HCEC 1CT (cell line): ENCODE data around the gene ECSCR.
"Not testable (repeated sequence)": the region's sequence is repeated elsewhere in the genome, so short reads cannot be mapped to it uniquely, and the experiment has no call there.

Experiments
- DNase-seq: peaks from one replicate; pipeline ENCODE4 v3.0.0-alpha.2; 2017

Gene ECSCR

DNA sequence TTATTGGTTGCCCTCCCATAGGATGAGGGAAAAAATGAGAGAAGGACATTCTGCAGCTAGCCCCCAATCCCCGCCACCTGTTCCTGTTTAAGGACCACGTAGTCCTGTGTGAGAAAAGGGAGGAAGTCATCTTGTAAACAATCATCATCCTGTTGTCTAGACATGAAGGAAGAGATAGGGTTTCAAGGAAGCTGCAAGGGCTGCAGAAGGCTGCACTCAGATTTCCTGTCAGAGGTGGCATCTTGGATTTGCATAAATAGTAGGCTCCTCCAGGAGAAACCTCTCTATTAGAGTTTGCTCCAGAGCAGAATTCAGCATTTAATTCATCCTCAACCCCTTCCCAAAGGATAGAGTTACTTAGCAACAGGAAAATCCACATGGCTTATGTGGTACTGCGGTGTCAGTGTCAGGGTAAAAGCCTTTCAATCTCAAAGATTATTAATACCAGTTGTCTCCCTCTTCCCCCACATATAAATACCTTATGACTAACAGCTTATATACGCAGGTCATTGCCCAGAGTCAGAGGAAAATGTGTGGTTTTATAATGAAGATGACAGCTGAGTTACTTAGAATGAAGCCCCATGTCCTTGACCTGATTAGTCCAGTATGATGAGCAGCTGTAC, 18.6 kb downstream of the ECSCR start:
- peak; percentile 86 for DNase-seq

DNA sequence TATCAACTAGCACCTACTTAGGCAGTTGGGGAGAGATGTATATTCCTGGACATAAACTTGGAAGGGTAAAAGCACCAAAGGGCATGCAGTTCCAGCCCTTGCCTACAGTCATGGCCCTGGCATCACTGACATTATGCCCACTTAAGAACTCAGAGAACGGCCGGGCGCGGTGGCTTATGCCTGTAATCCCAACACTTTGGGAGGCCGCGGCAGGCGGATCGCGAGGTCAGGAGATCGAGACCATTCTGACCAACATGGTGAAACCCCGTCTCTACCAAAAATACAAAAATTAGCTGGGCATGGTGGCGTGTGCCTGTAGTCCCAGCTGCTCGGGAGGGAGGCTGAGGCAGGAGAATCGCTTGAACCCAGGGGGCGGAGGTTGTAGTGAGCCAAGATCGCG, 22.1 kb downstream of the ECSCR start:
- DNase-seq, result not testable (repeated sequence)

- DNase-seq, result peak; percentile 83
Measured at GRCh38 chr5:139439013-139439903, 23.3 kb downstream of the ECSCR start, which contains the start of gene DNAJC18. TSS of gene DNAJC18 (minus strand) at chr5:139439525. CDS start at chr5:139439445, 80 bp downstream.

DNA sequence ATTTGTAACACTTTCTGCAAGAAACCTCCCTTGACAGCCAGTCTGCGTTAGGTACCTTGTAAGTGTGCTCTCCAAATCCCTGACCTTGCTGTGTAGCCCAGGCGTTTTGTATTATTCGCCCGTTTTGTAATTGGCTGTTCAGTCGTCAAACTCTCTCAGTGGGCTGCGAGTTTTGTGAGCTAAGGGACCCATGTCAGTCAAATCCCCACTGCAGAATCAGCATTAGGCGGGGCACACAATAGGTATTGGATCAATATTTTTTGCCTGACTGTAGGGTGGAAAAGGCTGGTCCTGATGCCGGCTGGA, 23.9 kb downstream of the ECSCR start:
- no peak for DNase-seq

GRCh38 chr5:139435676-139436075, 26.9 kb downstream of the ECSCR start:
- DNase-seq, result no peak

- DNase-seq, result no peak
Measured at GRCh38 chr5:139431706-139432105, 30.8 kb downstream of the ECSCR start.

DNA sequence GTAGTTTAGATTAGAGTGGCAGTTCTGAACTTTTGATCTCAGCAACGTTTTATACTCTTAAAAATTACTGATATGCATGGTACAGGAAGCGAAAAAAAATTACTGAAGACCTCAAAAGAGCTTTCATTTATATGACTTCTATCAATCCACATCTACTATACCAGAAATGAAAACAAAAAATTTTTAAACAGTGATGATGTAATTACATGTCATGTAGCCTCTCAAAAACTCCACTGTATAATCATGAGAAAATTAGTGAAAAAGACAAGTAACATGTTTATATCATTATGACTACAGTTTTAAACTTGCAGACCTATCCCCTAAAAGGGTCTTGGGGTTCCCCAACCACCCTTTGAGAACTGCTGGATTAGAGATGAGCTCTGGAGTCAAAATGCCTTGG, 32.5 kb downstream of the ECSCR start:
- DNase-seq, result no peak

GRCh38 chr5:139426203-139426885, 36.2 kb downstream of the ECSCR start:
- DNase-seq, result peak; percentile 57

- DNase-seq, result no peak
Measured at GRCh38 chr5:139425497-139425896, 37.0 kb downstream of the ECSCR start.

DNA sequence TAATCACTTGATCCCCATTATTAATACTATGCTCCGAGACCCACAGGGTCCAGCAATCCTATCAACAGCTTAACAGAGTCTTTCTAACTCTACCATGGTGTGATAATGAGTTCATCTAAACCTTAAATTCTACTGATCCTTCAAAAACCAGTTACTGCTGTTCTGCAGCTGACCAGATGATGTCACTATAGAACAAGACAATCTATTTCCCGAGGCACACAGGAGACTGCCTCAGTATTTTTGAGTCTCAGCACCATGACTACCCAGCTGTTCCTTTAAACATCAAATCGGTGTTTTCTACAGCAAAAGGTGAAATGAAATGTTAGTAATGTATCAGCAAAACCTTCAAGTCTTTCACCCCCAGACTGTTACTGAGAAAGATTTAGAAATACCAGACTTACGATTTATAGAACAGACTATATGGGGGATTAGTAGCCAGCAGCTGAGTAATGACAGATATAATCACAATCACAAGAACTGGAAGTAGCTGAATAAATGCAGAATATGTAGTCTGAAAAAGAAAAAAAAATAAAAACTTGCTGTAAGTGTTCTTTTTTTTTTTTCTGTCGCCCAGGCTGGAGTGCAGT, 40.1 kb downstream of the ECSCR start:
- peak; percentile 72 for DNase-seq

- DNase-seq, result no peak
Measured at GRCh38 chr5:139419226-139420192, 43.0 kb downstream of the ECSCR start.

DNA sequence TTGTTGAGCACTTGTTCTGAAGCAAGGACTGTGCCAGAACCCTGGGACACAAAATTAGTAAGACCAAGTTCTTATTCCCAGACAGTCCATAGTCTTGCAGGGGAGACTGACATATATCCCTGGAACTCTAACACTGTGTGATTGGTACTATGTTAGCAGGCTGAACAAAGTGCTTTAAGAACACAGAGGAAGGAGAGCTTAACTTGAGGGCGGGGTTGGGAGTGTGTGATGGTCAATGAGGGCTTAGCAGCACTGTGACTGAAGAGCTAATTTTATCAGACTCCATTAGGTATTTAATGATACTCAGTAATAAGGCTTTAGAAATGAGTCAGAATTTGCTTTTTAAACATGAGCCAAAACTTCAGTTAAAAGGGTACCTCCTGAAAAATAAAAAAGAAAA, 43.8 kb downstream of the ECSCR start:
- DNase-seq, result no peak

DNA sequence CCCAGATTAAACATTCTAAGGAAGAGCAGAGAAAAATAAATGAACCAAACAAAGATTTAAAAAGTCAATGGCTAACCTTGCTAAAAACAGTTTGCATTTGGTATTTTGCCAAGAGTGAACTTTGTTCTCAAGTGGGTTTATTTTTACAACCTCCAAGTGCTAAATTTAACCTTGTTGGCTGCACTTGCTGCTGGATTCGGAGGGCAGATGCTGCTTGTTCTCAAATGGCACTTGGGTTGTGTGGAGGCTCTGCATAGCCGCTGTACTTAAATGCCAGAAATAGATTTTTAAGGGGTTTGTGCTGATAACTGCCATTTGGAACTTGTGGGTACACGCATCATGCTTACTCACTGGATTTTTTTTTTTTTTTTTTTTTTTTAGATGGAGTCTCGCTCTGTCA, 45.3 kb downstream of the ECSCR start:
- DNase-seq, result no peak

DNA sequence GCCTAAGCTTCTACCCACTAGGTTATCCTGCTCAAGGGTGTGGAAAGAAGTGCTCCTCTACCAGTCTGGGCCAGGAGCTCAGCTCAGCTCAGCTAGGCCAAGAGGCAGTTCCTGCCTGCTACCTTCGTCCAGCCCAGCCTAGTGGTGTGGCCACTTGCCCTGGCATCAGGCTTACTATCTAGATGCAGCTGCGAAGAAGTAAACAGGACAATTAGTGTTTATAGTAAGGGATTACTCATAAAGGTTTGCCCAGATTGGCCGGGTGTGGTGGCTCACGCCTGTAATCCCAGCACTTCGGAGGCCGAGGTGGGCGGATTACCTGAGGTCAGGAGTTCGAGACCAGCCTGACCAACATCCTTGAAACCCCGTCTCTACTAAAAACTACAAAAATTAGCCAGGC, 45.9 kb downstream of the ECSCR start:
- DNase-seq, result no peak

GRCh38 chr5:139415869-139416268, 46.7 kb downstream of the ECSCR start:
- no peak for DNase-seq

DNA sequence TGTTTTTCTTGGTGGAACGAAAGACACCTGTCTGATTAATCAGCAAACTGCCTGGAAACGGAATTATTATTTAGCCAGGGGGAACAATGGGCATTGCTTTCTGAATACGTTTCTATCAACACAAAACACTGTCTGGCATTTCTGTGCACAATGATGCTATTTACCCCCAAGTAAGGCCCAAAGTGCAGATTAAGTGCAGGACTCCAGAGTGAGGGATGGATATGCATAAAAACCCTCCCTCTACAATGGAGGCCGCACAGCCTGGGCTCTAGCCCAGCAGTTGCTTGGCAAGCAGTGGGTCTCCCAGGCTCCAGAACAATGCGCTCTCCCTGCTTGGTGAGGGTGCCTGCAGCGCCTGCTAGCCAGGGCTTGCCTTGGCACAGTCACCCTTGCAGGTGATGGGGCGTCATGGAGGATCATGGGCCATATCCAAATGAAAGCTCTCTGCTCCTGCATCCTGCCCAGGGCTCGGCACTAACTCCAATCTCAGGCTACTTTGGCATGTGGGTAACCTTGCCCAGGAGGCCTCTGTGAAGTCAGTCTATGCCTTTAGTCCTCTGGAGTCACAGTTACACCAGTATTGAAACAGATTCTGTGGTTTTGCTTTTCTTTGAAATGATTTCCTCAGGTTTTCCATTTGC, 47.2 kb downstream of the ECSCR start:
- DNase-seq, result no peak

GRCh38 chr5:139414581-139415130, 47.9 kb downstream of the ECSCR start:
- DNase-seq, result no peak

DNA sequence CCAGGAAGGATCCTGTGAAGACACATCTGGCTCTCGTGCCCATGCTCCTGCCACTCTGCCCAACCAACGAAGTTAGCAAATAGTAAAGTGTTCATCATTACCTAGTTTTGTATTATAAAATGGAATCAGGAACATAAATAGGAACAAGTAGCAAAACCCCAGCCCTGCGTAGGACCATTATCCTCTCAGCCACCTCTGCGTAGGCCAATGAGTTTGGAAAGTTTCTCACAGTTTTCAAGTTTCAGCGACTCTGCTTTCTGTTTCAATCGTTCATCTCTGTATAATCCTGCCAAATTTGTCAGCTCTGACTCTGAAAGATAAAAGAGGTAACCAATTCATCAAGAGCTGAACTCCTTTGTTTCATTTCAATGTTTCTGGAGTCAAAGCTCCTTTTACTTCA, 48.6 kb downstream of the ECSCR start:
- no peak for DNase-seq

- DNase-seq, result no peak
Measured at GRCh38 chr5:139413153-139413552, 49.4 kb downstream of the ECSCR start.

DNA sequence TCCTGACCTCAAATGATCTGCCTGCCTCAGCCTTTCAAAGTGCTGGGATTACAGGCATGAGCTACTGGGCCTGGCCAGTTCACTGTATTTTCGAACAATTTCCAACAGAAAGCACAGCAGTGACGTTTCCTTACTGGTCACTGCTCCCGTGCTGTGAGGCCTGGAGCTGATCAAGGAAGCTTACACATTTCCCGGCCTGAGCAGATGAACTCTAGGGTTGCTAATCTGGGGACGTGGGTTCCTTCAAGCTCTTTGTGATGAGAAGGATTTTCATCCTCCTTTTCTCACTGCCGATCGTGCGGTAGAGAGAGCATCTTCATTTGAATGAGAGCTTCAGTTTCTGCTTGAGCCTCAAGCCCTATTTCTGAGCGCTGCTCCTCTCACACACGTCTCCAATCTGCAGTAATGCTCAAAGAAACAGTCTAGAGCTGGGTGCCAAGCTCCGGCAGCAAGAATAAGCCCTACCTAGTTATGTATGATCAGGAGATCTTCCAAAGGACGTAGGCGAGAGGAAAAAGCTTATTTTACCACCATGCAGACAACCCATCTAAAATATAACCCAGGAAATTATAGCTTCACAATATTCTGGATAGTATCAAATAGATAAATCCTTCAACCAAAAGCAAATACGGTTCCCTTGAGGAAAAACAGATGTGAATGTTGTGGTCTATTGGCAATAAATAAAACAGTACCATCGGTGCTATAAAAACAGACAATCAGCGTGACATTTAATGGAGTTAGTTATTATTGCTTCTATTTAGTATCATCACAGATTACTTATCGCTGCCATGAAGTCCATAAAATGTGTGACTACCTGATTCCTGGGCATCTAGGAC, 51.3 kb downstream of the ECSCR start:
- DNase-seq, result no peak
